HG03342 (cell line): ENCODE results near the gene TIMP3.

Experiments used
- ATAC-seq: cut with Tn5 transposase; IDR thresholded peaks from one replicate; pipeline ENCODE4 v1.9.1; 2021; ENCODE audit warnings: mild to moderate bottlenecking, moderate library complexity; ENCODE audit not compliant: unreplicated experiment

The TIMP3 gene

GRCh38 chr22:32827049-32827602 lies 25.6 kb downstream of the TIMP3 start:
- ATAC-seq = no peak

- no peak for ATAC-seq
Observed at GRCh38 chr22:32828150-32828549, 26.6 kb downstream of the TIMP3 start.

DNA sequence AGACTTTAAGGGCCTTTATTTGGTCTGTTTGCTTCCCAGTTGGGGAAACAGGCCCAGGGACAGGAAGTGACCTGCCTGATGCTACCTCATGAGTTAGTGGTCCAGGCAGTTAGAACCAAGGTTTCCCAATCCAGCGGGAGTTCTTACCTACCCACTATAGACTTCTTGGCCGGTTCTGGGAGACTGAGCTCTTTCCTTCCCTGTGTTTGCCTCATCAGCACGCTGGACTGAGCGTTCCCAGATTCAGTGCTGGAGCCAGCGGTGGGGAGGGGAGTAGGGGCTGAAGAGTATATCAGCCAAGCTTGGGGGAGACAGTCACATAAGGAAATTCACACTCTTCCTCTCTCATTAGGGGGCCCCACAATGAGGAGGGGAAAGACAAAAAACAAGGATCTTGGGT lies 27.1 kb downstream of the TIMP3 start:
- ATAC-seq = no peak

DNA sequence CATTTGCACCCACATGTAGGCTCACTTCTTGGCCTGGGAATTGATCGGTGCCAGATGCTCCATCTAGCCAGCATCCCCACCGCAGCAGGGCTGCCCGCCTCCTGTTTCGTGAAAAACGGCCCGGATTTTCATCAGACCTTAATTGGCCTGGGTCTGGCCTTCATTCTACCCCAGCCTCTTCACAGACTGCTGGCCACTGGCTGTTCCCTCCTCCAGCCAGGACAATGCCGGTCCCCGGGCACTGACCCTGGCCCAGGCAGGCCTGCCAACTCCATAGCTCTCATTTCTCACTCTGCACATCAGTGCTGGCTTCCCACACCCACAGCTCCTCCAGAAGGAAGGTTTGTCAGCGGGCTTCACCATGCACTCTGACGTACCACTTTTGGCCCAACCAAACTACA lies 27.9 kb downstream of the TIMP3 start:
- no peak for ATAC-seq

GRCh38 chr22:32830473-32830872 lies 29.0 kb downstream of the TIMP3 start:
- ATAC-seq = no peak

- ATAC-seq = no peak
Observed at GRCh38 chr22:32830957-32831356, 29.5 kb downstream of the TIMP3 start.

DNA sequence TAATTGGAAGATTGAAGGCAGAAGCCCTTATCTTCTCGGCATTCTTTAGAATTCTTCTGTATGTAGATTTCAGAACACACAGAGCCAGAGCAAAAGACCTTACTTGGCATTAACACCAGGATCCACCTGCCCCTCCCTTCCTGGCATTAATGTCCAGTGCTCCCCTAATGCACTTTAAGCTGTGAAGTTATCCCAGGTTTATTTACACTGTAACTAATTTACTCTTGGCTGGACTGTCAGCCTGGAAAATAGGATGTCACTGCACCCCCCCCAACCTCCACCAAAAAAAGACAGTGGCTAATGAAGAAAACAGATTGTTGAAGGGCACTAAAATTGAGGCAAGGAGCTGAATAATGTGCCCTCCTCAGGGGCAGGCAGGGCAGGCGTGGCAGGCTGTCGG lies 30.1 kb downstream of the TIMP3 start:
- no peak for ATAC-seq

GRCh38 chr22:32832174-32832573 lies 30.7 kb downstream of the TIMP3 start:
- no peak for ATAC-seq

- no peak for ATAC-seq
Observed at GRCh38 chr22:32836280-32837123, 35.0 kb downstream of the TIMP3 start.

GRCh38 chr22:32837142-32837541 lies 35.6 kb downstream of the TIMP3 start:
- ATAC-seq = no peak

DNA sequence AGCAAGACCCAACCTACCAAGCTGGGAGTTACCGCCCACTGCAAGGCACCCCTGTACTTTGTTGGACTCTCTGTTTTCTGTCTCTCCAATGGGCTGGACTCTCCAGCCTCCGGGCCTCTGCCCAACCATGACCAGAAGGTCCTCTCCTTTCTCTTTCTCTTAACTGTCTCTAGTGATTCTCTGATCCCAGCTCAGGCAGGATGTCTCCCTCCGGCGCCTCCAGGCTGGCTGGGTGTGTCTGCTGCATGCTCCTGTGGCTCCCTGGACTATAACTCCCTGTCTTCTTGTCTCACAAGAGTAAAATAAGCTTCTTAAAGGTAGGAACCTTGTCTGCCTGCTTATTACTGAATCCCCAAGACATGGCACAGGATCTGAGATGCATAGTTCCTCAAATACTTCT lies 36.3 kb downstream of the TIMP3 start:
- ATAC-seq = no peak

- no peak for ATAC-seq
Observed at GRCh38 chr22:32839831-32840584, 38.5 kb downstream of the TIMP3 start.

DNA sequence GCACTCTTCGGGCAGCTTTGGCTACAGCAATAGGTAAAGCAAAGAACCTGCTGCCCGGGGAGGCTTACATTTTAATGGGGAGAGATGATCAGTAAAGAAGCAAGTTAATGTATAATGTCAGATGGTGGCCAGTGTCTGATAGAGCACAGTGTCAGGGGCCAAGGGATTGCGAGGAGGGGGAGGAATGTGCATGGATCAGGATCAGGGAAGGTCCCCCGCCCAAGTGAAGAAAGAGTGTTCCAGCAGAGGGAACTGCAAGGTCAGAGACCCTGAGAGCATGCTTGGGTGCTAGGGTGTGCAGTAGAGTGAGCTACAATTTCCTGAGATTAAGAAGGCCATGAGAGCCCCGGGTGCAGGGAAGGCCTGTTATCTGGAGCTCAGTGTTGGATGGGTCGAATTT lies 39.7 kb downstream of the TIMP3 start:
- no peak for ATAC-seq

GRCh38 chr22:32842486-32842885 lies 41.0 kb downstream of the TIMP3 start:
- no peak for ATAC-seq

- ATAC-seq = no peak
Observed at GRCh38 chr22:32843300-32843699, 41.8 kb downstream of the TIMP3 start.

DNA sequence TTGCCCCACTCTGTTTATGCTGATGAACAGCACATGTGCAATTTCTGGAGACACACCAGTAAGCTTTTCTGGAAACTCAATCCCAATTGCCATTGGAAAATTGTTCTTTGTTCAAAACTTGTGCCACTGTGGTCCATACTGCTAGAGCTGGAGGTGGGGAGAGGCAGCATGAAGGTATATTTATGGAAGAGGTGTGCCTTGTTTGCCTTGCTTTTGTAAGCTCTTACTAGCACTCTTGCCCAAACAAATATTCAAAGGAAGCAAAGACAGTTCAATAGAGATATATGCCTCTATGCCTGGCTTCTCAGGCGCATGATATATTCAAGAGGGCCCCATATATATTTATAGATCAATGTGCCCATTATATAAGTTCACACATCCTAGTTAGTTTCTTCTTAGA lies 42.7 kb downstream of the TIMP3 start:
- no peak for ATAC-seq

- no peak for ATAC-seq
Observed at GRCh38 chr22:32846780-32847491, 45.4 kb downstream of the TIMP3 start.

DNA sequence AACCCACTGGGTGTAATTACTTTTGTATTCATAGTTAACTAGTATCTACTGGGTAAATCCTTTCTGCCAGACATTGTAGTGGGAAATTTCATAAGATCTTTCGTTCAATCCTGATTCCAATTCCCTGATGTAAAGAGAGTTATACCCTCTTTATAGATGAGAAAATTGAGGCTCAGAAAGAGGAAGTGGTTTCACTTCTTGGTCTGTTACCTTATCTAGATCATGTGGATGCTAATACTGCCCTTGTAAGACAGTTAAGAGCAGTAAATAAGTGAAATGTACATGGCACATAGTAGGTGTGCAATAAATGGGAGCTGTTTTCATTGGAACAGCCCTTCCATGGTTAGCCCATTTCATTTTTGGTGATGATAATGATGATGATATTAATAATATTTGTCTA lies 46.7 kb downstream of the TIMP3 start:
- no peak for ATAC-seq

DNA sequence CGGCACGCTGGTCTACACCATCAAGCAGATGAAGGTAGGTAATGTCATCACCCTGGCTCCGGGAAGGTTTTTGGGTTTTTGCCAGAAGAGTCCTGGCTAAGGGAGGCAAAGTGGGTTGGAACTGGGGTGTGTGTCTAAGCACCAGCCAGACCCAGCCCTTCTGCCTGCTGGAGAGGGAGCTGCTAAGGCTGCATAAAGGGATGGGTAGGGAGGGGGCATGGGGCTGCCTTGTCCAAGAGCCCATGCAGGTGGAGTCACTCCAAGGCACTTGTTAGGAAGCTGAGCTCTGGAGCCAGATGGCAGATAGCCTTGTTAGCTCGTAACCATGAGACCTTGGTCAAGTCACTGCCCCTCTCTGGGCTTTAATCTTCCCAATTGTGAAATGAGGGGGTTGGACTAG lies 48.0 kb downstream of the TIMP3 start:
- no peak for ATAC-seq

- ATAC-seq = no peak
Observed at GRCh38 chr22:32850157-32850556, 48.7 kb downstream of the TIMP3 start.
